Esophagus muscularis mucosa (tissue), 4 donors: ENCODE measurements around the gene NCKAP5.

Experiments
- EP300 ChIP-seq: sonication (generic); formaldehyde crosslinking; IDR thresholded peaks from one replicate; pipeline ENCODE4 v1.6.1; 2017; ENCODE audit warnings: antibody characterized with exemption
- POLR2A ChIP-seq: fragments of 450-650 bp; IDR thresholded peaks from one replicate; pipeline ENCODE4 v1.6.1; 2017; ENCODE audit warnings: antibody characterized with exemption, moderate library complexity, mild to moderate bottlenecking, low read depth
- POLR2AphosphoS5 ChIP-seq, 2 donors: sonication (generic); formaldehyde crosslinking; IDR thresholded peaks; one replicate each; pipeline ENCODE4 v1.6.1; 2017; ENCODE audit warnings: antibody characterized with exemption in 2 of 2
- TF ChIP-seq, protein P1 (sequence below), 3 experiments: fragments of 200-600 bp in 2 of 3; fragments of 450-650 bp in 1 of 3; sonication (generic) in 2 of 3; IDR thresholded peaks; one replicate each; pipeline ENCODE4 v1.5.1; 2017 to 2019; ENCODE audit warnings: antibody characterized with exemption in 3 of 3, mild to moderate bottlenecking in 2 of 3, moderate library complexity in 1 of 3

GRCh38 chr2:133130548-133131246 is 437.6 kb downstream of the NCKAP5 start:
- TF ChIP-seq, protein P1, sequence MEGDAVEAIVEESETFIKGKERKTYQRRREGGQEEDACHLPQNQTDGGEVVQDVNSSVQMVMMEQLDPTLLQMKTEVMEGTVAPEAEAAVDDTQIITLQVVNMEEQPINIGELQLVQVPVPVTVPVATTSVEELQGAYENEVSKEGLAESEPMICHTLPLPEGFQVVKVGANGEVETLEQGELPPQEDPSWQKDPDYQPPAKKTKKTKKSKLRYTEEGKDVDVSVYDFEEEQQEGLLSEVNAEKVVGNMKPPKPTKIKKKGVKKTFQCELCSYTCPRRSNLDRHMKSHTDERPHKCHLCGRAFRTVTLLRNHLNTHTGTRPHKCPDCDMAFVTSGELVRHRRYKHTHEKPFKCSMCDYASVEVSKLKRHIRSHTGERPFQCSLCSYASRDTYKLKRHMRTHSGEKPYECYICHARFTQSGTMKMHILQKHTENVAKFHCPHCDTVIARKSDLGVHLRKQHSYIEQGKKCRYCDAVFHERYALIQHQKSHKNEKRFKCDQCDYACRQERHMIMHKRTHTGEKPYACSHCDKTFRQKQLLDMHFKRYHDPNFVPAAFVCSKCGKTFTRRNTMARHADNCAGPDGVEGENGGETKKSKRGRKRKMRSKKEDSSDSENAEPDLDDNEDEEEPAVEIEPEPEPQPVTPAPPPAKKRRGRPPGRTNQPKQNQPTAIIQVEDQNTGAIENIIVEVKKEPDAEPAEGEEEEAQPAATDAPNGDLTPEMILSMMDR (IDR thresholded peaks at IDR 0.05) = no peak
- TF ChIP-seq POLR2AphosphoS5 (IDR thresholded peaks at IDR 0.05) (no peak), EP300 (no peak), POLR2A (no peak)
